Endothelial cell of umbilical vein (primary cell): ENCODE measurements around the gene JPT2. TPM values are rescaled to one million over a fixed set of nuclear protein-coding genes. Genes with fewer than 3 reads are reported as not detected.

Experiments used
- BruUV-seq: library from RNA; stranded (reverse); fragments of 400-500 nt; replicated peaks from 2 replicates; lab custom pipeline; 2021; lab: Mats Ljungman, UMichigan
- CTCF ChIA-PET: fragments of 300-600, 350-600 bp; sonication (Branson Sonifier 250); formaldehyde crosslinking; loops from one replicate; lab custom pipeline; 2021; ENCODE audit warnings: antibody characterized with exemption, inconsistent platforms; lab: Charles Lee
- POLR2A ChIA-PET: fragments of 300-600, 350-600 bp; sonication (Branson Sonifier 250); formaldehyde crosslinking; loops from one replicate; lab custom pipeline; 2021; ENCODE audit warnings: antibody characterized with exemption, inconsistent platforms; lab: Charles Lee
- DNase-seq: peaks from one replicate; pipeline ENCODE4 v3.0.0-alpha.2; 2011; ENCODE audit warnings: low read depth, low spot score
- FAIRE-seq: peaks from 2 replicates; lab custom pipeline; 2011; peaks lifted over from hg19 to GRCh38; lab: Jason Lieb, UNC
- H2AFZ ChIP-seq: 2 replicates; pipeline ENCODE4 v1.6.0; 2012; ENCODE audit warnings: low read depth, low read length, control low read depth, inconsistent platforms
- H3K27ac ChIP-seq: 2 replicates; pipeline ENCODE4 v1.5.1; 2011; ENCODE audit warnings: low read depth, mild to moderate bottlenecking, control low read depth, low read length, moderate library complexity; ENCODE audit not compliant: insufficient read depth
- H3K27me3 ChIP-seq, 2 experiments: 2 replicates each; pipeline versions ENCODE4 v1.6.0 to v1.6.1; 2011; ENCODE audit warnings: low read length in 2 of 2, mixed read lengths in 1 of 2; ENCODE audit not compliant: control insufficient read depth in 2 of 2, insufficient read depth in 2 of 2
- H3K36me3 ChIP-seq, 2 experiments: 2 replicates in 1 of 2; 3 replicates in 1 of 2; pipeline ENCODE4 v1.5.1; 2011; ENCODE audit warnings: low read length in 2 of 2, mild to moderate bottlenecking in 1 of 2, moderate library complexity in 1 of 2; ENCODE audit not compliant: control insufficient read depth in 2 of 2, insufficient read depth in 2 of 2; ENCODE audit errors: extremely low read depth in 1 of 2
- H3K4me1 ChIP-seq: 3 replicates; pipeline ENCODE4 v1.5.1; 2011; ENCODE audit warnings: mild to moderate bottlenecking, low read length; ENCODE audit not compliant: control insufficient read depth, insufficient read depth; ENCODE audit errors: extremely low read depth
- H3K4me2 ChIP-seq: 2 replicates; pipeline ENCODE4 v1.6.1; 2011; ENCODE audit warnings: low read length, control low read depth, mixed read lengths; ENCODE audit not compliant: insufficient read depth
- H3K4me3 ChIP-seq, 3 experiments: fragments of 200-600 bp in 1 of 3; sonication (generic), shearing (Covaris generic) in 1 of 3; replicated peaks in 1 of 3; 2 replicates each; pipeline ENCODE4 v1.5.1; 2011 to 2016; ENCODE audit warnings: control low read depth in 3 of 3, low read length in 3 of 3, mild to moderate bottlenecking in 2 of 3, inconsistent platforms in 1 of 3, low read depth in 1 of 3, moderate library complexity in 1 of 3; ENCODE audit not compliant: insufficient read depth in 1 of 3
- H3K79me2 ChIP-seq: 2 replicates; pipeline ENCODE4 v1.6.0; 2012; ENCODE audit warnings: low read length, inconsistent platforms; ENCODE audit not compliant: control insufficient read depth, insufficient read depth
- H3K9ac ChIP-seq: replicated peaks from 2 replicates; pipeline ENCODE3; 2011; ENCODE audit warnings: low read length, control low read depth; ENCODE audit not compliant: insufficient read depth; ENCODE audit errors: extremely low read depth
- H3K9me1 ChIP-seq: replicated peaks from 3 replicates; pipeline ENCODE4 v1.6.0; 2011; ENCODE audit warnings: mild to moderate bottlenecking, low read length; ENCODE audit not compliant: control insufficient read depth, insufficient read depth; ENCODE audit errors: extremely low read depth
- H3K9me3 ChIP-seq: replicated peaks from 2 replicates; pipeline ENCODE4 v1.5.1; 2012; ENCODE audit warnings: low read length, inconsistent platforms; ENCODE audit not compliant: control insufficient read depth, insufficient read depth
- H4K20me1 ChIP-seq: replicated peaks from 2 replicates; pipeline ENCODE3; 2011; ENCODE audit warnings: mild to moderate bottlenecking, low read length; ENCODE audit not compliant: control insufficient read depth, insufficient read depth; ENCODE audit errors: extremely low read depth
- EZH2 ChIP-seq: IDR thresholded peaks from 2 replicates; pipeline ENCODE4 v1.6.1; 2012; ENCODE audit warnings: borderline replicate concordance, low read depth, mild to moderate bottlenecking, moderate library complexity, low read length, inconsistent platforms; ENCODE audit not compliant: severe bottlenecking
- FOS ChIP-seq: IDR thresholded peaks from 2 replicates; pipeline ENCODE4 v1.6.1; 2011; ENCODE audit warnings: mild to moderate bottlenecking, low read length, moderate library complexity, borderline replicate concordance; ENCODE audit not compliant: insufficient read depth
- GATA2 ChIP-seq: IDR thresholded peaks from 2 replicates; pipeline ENCODE4 v1.7.0; 2011; ENCODE audit warnings: low read depth, mild to moderate bottlenecking, moderate library complexity, mixed read lengths, low read length; ENCODE audit not compliant: insufficient read length, insufficient read depth
- JUN ChIP-seq: IDR thresholded peaks from 2 replicates; pipeline ENCODE4 v1.6.1; 2011; ENCODE audit warnings: borderline replicate concordance, low read depth; ENCODE audit not compliant: insufficient read length, insufficient read depth
- MYC ChIP-seq: IDR thresholded peaks from one replicate; pipeline ENCODE4 v1.6.1; 2011; ENCODE audit warnings: mild to moderate bottlenecking, low read depth, low read length
- POLR2A ChIP-seq: IDR thresholded peaks from 2 replicates; pipeline ENCODE4 v1.6.1; 2012; ENCODE audit warnings: low read depth, mild to moderate bottlenecking, control low read depth, low read length
- POLR2AphosphoS5 ChIP-seq: IDR thresholded peaks from 2 replicates; pipeline ENCODE4 v1.6.1; 2012; ENCODE audit warnings: low read depth, mild to moderate bottlenecking, control low read depth, low read length, moderate library complexity; ENCODE audit not compliant: insufficient read depth
- dilution Hi-C: fragments of 300-500 bp; cut with MboI; formaldehyde crosslinking; loops from one replicate; pipeline ENCODE4 v1.15.0; 2019; ENCODE audit warnings: low sequenced_read_pairs; ENCODE audit not compliant: extremely low pct_ligation_motif_present
- intact Hi-C: fragments of 100-400 bp; cut with micrococcal nuclease; formaldehyde crosslinking; loops from one replicate; pipeline ENCODE4 v1.10.0; 2022
- polyA plus RNA-seq, 4 experiments: library from polyadenylated mRNA; depleted of rRNA in 3 of 4; stranded (reverse) in 3 of 4; unstranded in 1 of 4; fragments of >200 nt; gene quantifications; 2 replicates each; pipeline versions ENCODE4 v1.2.1 to v1.2.3, GENCODE V29; 2011 to 2012; ENCODE audit warnings: missing spikeins in 1 of 4
- total RNA-seq: library from RNA; stranded (reverse); gene quantifications from 2 replicates; pipeline ENCODE4 v1.2.3, GENCODE V29; 2021
- TF ChIP-seq, protein P1 (sequence below): IDR thresholded peaks from 2 replicates; pipeline ENCODE4 v1.6.1; 2011; ENCODE audit not compliant: insufficient read depth, insufficient read length
- TF ChIP-seq, protein P2 (sequence below), 2 donors: IDR thresholded peaks; 1 replicate in 1 of 2; 2 replicates in 1 of 2; pipeline ENCODE4 v1.5.1; 2011; ENCODE audit warnings: low read length in 2 of 2, mild to moderate bottlenecking in 2 of 2, moderate library complexity in 2 of 2, control low read depth in 1 of 2, inconsistent platforms in 1 of 2, low read depth in 1 of 2; ENCODE audit not compliant: insufficient read depth in 1 of 2; ENCODE audit errors: extremely low read depth in 1 of 2

JPT2 gene
- total and polyA plus RNA-seq, 2 donors (not counting 3 experiments of a cell fraction or from before 2014, with no cell fraction given): 35.8 to 93.3 TPM

DNA sequence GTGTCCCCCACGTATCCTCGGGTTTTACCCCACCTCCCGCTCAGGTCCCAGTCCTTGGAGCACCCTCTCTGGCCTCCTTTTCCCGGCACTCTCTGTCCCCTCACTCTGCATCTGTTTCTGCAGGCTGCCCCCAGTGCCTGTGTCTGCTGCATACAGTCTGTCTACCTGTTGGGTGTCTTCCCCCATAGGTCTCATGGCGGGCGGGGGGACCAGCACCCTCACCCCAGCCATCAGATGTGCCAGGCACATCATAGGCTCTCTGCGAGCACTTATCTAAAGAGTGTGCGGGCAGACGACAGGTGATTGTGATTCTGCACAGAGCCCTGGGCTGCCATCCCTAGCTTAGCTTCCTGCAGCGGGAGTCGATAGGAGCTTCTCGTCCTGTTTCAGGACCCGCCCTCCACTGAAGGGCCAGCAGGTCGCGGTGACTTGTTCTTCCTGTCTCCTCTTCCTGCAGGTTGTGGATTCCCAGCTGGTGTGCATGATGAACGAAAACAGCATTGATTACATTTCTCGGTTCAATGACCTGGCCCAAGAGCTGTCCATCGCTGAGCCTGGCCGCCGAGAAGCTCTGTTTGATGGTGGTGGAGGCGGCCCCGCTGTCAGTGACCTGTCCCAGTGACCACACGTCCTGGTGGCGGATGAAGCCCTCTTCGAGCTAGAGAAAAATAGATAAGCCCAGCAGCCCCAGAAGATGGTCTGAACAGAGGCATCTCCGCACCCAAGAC, 4.5 kb upstream of the JPT2 start:
- dilution Hi-C loops (no loop called here), intact Hi-C loops (no loop called here)
- no peak overlapping the region for H3K27ac ChIP-seq
- H3K36me3 ChIP-seq: peaks cover 13 to 57% of the 10 kb centered on the region in 2 experiments
- no TSS peak for BruUV-seq
- ChIA-PET CTCF (interaction anchor here (5.9 kb wide), 1 partner anchor 33 kb away, joined by 52 read pairs; the partner anchor contains the start of gene MAPK8IP3), POLR2A (no interaction called here)
- H3K9ac ChIP-seq: no peak overlapping the region
- no peak overlapping the region for H3K4me3 ChIP-seq
- no peaks in the 10 kb centered on the region for H3K9me3 ChIP-seq
- no peak for TF ChIP-seq GATA2
- peaks cover 3% of the 10 kb centered on the region for H3K79me2 ChIP-seq
- H3K27me3 ChIP-seq: no peaks in the 10 kb centered on the region
- DNase-seq (no peak), FAIRE-seq (no peak)
- H3K4me1 ChIP-seq: peaks cover 8% of the 10 kb centered on the region
- no peak overlapping the region for H2AFZ ChIP-seq
- H3K9me1 ChIP-seq: no peaks in the 10 kb centered on the region
- no peaks in the 10 kb centered on the region for H4K20me1 ChIP-seq
- H3K4me2 ChIP-seq: no peak overlapping the region

DNA sequence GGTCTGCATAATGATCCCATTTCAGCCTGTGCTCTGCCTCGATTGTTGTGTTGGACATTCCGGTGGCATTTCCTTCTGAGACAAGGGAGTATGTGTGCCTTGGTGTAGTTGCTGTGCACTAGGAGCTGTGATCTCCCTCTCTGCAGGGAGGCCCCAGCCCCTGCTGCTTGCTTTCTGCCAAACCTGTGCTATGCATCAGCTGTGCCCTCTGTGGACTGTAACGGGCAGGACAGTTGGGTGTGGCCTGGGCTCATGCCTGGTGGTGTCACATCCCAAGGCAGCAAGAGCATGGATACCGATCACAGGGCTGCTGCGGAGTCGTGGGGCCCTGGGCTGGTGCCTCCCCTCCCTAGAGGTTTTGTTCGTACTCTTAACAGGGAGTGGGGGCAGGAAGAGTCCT, 3.8 kb upstream of the JPT2 start:
- Histone ChIP-seq H2AFZ (no peak overlapping the region), H3K27ac (no peak overlapping the region), H3K4me2 (no peak overlapping the region), H3K36me3 (peaks cover 9 to 51% of the 10 kb centered on the region in 2 experiments), H3K79me2 (peaks cover 10% of the 10 kb centered on the region), H3K27me3 (no peaks in the 10 kb centered on the region), H3K4me1 (peaks cover 12% of the 10 kb centered on the region), H3K9me3 (no peaks in the 10 kb centered on the region), H3K9ac (no peak overlapping the region), H4K20me1 (no peaks in the 10 kb centered on the region), H3K4me3 (no peak overlapping the region), H3K9me1 (no peaks in the 10 kb centered on the region)
- ChIA-PET POLR2A (no interaction called here), CTCF (interaction anchor here (1.6 to 5.9 kb wide), 2 partner anchors 8 to 32 kb away, joined by 6 to 52 read pairs; partner anchors contain the start of gene MAPK8IP3)
- dilution Hi-C loops (no loop called here), intact Hi-C loops (no loop called here)
- no TSS peak for BruUV-seq
- no peak for DNase-seq
- TF ChIP-seq, protein P1, sequence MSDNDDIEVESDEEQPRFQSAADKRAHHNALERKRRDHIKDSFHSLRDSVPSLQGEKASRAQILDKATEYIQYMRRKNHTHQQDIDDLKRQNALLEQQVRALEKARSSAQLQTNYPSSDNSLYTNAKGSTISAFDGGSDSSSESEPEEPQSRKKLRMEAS: no peak
- TF ChIP-seq JUN: no peak
- TF ChIP-seq, protein P2, sequence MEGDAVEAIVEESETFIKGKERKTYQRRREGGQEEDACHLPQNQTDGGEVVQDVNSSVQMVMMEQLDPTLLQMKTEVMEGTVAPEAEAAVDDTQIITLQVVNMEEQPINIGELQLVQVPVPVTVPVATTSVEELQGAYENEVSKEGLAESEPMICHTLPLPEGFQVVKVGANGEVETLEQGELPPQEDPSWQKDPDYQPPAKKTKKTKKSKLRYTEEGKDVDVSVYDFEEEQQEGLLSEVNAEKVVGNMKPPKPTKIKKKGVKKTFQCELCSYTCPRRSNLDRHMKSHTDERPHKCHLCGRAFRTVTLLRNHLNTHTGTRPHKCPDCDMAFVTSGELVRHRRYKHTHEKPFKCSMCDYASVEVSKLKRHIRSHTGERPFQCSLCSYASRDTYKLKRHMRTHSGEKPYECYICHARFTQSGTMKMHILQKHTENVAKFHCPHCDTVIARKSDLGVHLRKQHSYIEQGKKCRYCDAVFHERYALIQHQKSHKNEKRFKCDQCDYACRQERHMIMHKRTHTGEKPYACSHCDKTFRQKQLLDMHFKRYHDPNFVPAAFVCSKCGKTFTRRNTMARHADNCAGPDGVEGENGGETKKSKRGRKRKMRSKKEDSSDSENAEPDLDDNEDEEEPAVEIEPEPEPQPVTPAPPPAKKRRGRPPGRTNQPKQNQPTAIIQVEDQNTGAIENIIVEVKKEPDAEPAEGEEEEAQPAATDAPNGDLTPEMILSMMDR (IDR thresholded peaks at IDR 0.05; ENCODE audit: extremely low read depth in 1 of 2, insufficient read depth in 1 of 2, low read depth in 1 of 2, low read length in 2 of 2): no peak
- TF ChIP-seq MYC: no peak
- TF ChIP-seq GATA2: no peak
- no peak for TF ChIP-seq POLR2A
- no peak for TF ChIP-seq FOS
- no peak for TF ChIP-seq EZH2
- TF ChIP-seq POLR2AphosphoS5: no peak
- no peak for FAIRE-seq
